ENCODE measurements around the gene RCOR1. TPM values are rescaled to one million over a fixed set of nuclear protein-coding genes. Genes with fewer than 3 reads are reported as not detected.
A peak's percentile ranks its signal among the peaks of the same experiment; 100 is the strongest.
"Not testable (repeated sequence)": the region's sequence is repeated elsewhere in the genome, so short reads cannot be mapped to it uniquely, and the experiment has no call there.

RCOR1 gene
- 10 to 100 TPM; 17.1 to 17.5 TPM for total RNA-seq

DNA sequence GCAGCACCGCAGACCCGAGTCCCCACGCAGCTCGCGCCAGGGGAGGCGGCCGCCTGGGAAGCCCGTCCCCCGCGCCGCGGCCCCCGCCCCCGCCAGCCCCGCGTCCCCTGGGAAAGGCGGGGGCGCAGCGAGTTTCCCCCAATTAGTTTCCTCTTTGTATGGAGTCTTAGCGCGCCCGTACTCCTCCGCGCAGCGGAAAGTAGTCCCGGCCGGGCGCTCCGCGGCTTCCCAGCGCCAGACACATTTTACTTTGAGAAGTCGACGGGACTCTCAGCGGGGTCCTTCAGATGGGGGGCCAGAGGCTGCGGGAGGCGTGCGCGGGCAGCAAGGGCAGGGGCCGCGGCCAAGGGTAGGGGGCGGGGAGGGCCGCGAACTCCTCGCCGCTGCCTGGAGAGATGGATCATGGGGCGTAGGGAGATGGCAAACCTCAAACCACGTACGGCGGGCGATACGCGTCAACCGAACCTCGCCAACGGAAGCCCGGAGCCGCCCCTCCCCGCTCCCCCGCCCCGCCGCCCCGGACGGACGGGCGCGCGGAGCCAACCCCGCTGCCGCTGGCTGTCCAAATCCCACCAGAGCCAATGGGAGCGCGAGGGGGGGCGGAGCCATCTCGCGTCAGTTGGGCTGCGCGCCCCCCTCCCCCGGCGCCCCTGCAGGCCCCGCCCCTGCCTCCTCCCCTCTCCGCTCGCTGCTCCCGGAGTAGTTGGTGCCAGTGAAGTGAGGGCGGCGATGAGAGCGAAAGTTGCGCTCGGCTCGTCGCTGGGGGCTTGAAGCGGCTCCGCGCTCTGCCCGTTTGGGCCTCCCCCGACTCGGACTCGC is at the start of gene RCOR1:
TSS of gene RCOR1 (plus strand) at position 706 of the 819 bp plus-strand sequence. CDS start 238 bp downstream, outside the sequence.
- Mint-ChIP-seq H3K36me3 (no peaks in the 10 kb centered on the region), H3K4me1 (ENCODE audit: low read depth in 2 of 2) (peaks cover 12 to 18% of the 10 kb centered on the region in 2 donors), H3K27me3 (no peaks in the 10 kb centered on the region), H3K27ac (peak within 1 kb of the TSS; percentile 78 to 80), H3K9me3 (no peaks in the 10 kb centered on the region), H3K4me3 (peak within 1 kb of the TSS; percentile 88)
- DNase-seq (ENCODE audit: low spot score) (peak; percentile 99), ATAC-seq (peak; percentile 92 to 95)

DNA sequence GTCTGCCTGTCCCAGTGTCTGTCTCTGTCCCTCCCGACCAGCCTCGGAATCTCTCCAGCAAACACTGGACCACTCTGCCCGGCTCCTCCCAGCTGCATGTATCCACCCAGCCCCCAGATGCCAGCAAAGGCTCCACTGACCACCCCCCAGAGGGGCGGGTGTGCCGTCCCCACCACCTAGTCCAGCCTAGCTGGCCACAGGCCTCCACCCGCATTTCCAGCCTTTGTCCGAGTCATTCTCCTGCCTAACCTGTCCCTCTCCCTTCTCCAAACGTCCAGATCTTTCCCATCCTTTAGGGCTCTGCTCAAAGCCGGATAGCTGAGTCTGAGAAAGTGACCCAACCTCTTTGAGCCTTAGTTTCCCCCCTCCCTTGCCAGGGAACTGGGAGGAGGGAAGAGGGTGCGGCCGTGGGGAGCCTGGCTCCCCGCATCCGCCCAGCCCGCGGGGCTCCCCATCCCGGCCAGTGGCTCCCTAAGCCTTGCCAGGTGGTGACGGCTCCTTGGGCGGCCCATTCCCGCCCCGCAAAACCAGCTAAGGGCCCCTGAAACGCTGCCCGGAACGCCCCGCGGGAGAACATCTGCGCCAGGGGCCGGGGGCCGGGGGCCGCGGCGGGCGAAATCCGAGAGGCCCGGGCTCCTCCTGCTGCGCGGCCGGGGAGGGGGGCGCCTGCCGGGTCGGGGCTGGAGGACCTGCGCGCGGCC is 48.3 kb upstream of the RCOR1 start:
- DNase-seq (ENCODE audit: low spot score) (no peak), ATAC-seq (no peak)
- Mint-ChIP-seq H3K9me3 (no peaks in the 10 kb centered on the region), H3K27ac (no peak overlapping the region), H3K4me3 (peak overlapping the region; percentile 10), H3K36me3 (no peaks in the 10 kb centered on the region), H3K27me3 (peaks cover 22 to 30% of the 10 kb centered on the region in 2 donors), H3K4me1 (ENCODE audit: low read depth in 2 of 2) (peaks cover 0 to 5% of the 10 kb centered on the region in 2 donors)

DNA sequence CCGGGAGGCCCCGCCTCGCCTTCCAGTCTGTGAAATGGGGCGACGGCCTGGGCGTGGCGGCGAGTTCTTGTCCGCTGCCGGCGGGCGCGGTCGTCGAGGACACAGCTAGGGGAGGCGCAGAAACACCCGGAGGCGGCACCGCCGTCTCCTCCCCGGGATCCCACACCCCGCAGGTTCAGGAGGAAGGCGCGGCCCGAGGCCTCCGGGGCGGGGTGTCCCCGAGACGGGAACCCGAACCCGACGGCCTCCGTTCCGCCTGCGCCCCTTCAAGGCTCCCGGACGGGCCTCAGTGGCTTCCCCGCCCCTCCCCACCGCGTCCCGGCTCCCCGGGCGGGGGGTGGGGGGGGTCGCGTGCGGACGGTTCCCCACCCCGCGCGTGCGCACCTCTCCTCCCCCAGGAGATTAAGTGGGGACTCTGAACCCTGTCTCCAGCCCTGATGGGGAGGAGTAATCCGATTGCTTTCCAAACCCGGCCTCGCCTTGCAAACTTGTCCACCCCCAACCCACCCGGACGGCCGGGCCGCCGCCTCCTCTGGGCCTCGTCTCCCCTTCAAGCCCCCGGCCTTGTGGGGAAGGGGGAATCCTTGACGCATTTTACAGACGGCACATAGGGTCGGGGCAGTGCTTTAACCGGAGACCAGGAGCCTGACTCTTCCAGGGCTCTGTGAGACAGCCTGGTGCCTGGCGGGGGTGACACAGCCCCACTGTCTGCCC is 47.5 kb upstream of the RCOR1 start:
- DNase-seq (ENCODE audit: low spot score), result no peak
- Mint-ChIP-seq H3K4me1 (ENCODE audit: low read depth in 2 of 2) (peaks cover 0 to 5% of the 10 kb centered on the region in 2 donors), H3K36me3 (no peaks in the 10 kb centered on the region), H3K27ac (no peak overlapping the region), H3K4me3 (no peak overlapping the region), H3K9me3 (no peaks in the 10 kb centered on the region), H3K27me3 (peaks cover 22 to 30% of the 10 kb centered on the region in 2 donors)
- peak; percentile 52 to 63 for ATAC-seq

DNA sequence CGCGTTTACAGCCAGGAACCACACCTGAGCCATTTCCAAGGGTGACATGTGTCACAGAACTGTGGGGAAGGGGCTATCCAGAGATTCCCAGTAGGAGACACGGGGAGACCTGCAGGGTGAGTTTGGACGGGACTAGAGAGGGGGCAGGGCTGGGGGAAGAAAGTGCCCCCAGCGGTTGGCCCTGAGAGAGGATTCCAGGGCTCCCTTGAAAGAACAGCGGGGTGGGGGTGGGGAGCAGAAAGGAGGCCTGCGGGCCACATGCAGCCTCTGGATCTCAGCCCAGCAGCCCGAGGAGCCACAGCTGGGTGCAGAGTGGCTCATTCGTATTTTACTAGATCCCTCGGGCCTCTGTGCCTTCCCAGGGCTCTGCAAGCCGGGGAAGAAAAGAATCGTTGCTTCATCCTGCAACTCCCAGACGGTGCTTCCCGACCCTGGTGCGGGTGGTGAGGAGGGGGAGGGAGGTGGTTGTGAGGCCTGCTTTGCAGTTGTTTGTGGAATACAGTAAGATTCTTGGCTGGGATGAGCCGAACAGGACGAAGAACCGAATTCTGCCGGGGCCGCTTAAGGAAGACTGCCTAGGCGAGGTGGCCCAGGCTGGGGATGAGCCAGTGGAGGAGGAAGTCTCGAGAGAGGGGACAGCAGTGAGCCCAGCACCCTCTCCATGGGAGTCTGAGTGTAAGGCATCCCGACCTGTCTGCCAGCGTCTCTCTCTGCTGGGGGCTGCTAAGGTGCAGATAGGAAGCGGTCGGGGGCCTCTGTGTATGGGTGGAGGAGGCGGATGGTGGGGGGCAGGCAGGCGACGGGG is 46.8 kb upstream of the RCOR1 start:
- H3K36me3 Mint-ChIP-seq, result no peaks in the 10 kb centered on the region
- peaks cover 22 to 34% of the 10 kb centered on the region in 2 donors for H3K27me3 Mint-ChIP-seq
- H3K4me3 Mint-ChIP-seq, result no peak overlapping the region
- no peaks in the 10 kb centered on the region for H3K9me3 Mint-ChIP-seq
- ATAC-seq (no peak), DNase-seq (ENCODE audit: low spot score) (no peak)
- H3K4me1 Mint-ChIP-seq (ENCODE audit: low read depth in 2 of 2), result peaks cover 0 to 5% of the 10 kb centered on the region in 2 donors
- H3K27ac Mint-ChIP-seq, result no peak overlapping the region

DNA sequence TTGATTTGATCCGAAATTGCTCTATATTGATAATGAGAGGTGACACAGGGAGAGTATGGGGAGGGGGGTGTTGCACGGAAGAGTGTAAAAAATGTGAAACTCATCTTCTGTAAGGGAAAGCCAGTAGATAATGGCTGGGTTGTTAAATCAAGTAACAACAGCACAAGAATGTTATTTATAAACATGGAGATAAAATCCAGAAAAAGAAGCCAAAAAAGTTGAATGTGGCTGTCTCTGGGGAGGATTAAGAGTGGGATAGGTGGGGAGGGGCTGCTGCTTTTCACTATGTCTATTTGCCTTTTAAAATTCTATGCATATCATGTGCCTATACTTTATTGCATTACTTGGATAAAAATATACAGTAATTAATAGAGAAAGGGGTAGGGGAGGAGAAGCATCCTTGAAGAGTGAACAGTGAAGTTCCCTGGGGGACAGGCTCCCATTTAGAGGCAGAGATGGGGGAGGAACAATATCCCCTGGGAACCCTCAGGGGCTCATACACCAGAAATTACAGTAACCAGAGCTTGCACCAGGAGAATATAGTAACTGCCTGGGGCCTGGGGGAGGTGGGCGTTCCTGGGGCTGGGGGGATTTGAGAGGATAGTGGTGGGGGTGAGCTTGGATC is 43.7 kb upstream of the RCOR1 start:
- ATAC-seq, result no peak
- Mint-ChIP-seq H3K36me3 (no peaks in the 10 kb centered on the region), H3K9me3 (no peaks in the 10 kb centered on the region), H3K27me3 (peaks cover 22 to 29% of the 10 kb centered on the region in 2 donors), H3K4me3 (no peak overlapping the region), H3K4me1 (ENCODE audit: low read depth in 2 of 2) (peaks cover 0 to 5% of the 10 kb centered on the region in 2 donors), H3K27ac (no peak overlapping the region)
- DNase-seq (ENCODE audit: low spot score), result no peak

DNA sequence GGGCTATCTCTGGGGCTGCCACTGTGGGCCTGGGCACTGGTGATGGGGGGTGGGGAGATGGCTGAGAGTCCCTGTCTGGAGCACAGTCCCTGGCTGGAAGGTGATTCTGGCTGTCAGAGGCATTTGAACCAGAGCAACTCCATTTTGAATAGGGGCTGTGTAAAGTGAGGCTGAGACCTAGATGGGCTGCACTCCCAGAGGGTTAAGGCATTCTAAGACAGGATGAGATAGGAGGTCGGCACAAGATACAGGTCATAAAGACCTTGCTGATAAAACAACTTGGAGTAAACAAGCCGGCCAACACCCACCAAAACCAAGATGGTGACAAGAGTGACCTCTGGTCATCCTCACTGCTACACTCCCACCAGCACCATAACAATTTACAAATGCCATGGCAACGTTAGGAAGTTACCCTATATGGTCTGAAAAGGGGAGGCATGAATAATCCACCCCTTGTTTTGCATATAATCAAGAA is 41.5 kb upstream of the RCOR1 start:
- not testable (repeated sequence) for H3K4me3 Mint-ChIP-seq; ATAC-seq; H3K4me1 Mint-ChIP-seq (ENCODE audit: low read depth in 2 of 2); DNase-seq (ENCODE audit: low spot score); H3K27ac Mint-ChIP-seq; H3K36me3 Mint-ChIP-seq; H3K9me3 Mint-ChIP-seq
- peaks cover 7 to 17% of the 10 kb centered on the region in 2 donors for H3K27me3 Mint-ChIP-seq

DNA sequence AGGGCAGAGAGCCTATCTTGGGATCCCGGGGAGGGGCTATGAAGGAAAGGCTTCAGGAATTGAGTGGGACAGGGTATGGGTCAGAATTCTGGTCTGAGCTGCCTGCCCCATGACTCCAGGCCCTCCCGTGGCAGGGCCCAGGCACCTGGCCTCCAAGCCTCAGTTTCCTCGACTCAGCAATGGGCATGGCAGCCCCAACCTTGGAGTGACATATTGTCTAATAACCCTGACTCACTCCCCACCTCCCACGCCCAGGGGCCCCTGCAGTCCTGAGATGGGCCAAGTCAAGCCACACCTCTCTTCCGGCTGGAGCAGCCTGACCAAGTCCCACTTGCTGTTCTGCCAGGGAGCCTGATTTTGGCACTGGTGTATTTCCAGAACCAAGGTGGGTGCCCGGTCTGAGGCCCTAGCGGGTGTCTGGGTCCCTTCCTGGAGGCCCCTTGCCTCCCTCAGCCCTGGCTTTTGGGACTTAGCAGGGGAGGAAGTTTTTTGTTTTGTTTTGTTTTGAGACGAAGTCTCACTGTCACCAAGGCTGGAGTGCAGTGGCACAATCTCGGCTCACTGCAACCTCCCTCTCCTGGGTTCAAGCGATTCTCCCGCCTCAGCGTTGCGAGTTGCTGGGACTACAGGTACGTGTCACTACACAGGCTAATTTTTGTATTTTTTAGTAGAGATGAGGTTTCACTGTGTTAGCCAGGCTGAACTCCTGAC is 40.3 kb upstream of the RCOR1 start:
- H3K4me3 Mint-ChIP-seq, result no peak overlapping the region
- no peaks in the 10 kb centered on the region for H3K9me3 Mint-ChIP-seq
- H3K36me3 Mint-ChIP-seq, result no peaks in the 10 kb centered on the region
- H3K27ac Mint-ChIP-seq, result no peak overlapping the region
- no peak for ATAC-seq
- no peaks in the 10 kb centered on the region for H3K4me1 Mint-ChIP-seq (ENCODE audit: low read depth in 2 of 2)
- peaks cover 6 to 13% of the 10 kb centered on the region in 2 donors for H3K27me3 Mint-ChIP-seq
- DNase-seq (ENCODE audit: low spot score), result no peak

DNA sequence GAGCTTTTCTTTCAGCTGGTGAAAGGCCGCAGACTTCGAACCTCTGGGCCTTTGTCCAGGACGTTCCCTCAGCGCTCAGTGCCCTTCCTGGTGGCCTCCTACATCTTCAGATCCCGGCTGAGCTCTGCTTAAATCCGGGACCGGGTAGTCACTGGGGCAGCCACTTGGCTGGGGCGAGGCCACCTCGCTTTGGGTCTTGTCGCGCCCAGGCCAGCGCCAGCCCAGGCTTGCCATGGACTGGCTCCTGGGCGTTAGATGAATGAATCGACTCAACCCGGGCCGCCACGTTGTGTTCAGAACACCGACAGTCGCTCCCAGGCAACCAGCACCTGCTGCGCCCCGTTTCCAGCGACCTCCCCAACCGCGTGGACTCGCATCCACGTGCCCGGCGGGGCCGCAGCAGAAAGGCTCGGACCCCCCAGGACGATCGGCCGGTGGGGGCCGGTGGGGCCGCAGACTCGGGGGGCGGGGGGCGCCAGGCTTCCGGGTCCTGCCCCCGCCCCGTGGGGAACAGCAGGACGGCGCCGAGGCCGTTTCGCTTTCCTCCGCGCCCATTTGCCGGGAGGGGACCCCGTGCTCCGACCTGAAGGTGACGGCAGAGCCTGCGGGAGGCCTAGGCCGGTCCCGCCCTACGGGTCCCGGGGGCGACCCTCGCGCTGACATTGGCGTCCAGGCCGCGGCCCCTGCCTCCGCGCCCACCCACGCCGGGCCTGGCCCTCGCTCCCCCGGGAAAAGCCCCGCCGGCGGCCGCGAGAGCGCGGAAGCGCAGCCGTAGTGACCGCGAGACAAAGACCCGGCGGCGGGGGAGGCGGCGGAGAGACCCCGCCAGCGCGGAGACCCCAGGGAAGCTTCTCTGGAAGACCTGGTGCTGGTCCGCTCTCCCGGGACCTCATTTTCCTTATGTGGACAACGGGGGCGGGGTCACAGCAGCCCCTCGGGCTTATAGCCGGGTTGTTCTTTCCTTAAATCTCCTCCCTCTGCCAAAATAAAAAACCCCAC is 37.3 kb upstream of the RCOR1 start:
- Mint-ChIP-seq H3K27ac (no peak overlapping the region), H3K27me3 (peaks cover 0 to 4% of the 10 kb centered on the region in 2 donors), H3K4me1 (ENCODE audit: low read depth in 2 of 2) (no peaks in the 10 kb centered on the region), H3K9me3 (no peaks in the 10 kb centered on the region), H3K4me3 (peak overlapping the region; percentile 55), H3K36me3 (no peaks in the 10 kb centered on the region)
- DNase-seq (ENCODE audit: low spot score), result peak; percentile 79
- ATAC-seq, result peak; percentile 83 to 88

DNA sequence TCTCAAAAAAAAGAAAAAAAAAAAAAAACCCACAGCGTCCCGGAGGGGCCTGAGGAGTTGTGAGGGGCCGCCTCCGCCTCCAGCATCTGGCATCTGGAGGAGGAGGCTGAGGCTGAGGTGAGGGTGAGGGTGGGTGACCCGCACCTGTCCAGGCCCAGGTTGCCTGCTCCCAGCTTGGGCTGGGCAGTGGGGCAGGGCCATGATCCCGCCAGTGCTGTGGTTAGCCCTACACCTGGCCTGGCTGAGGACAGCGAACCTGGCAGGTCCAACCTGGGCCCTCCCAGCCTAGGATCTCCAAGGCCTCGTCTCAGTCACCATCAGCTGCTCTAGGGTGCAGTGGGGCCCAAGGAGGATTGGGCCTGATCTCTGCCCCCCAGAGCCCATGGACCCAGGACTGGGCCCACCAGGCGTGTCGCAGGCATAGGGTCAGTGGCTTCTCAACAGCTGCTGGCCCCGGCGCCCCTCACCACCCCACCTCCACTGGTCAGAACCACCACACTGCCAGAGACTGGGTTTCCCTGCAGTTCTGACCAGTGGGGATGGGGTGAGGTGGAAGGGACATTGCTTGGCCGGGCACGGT is 36.3 kb upstream of the RCOR1 start:
- H3K9me3 Mint-ChIP-seq, result no peaks in the 10 kb centered on the region
- H3K4me1 Mint-ChIP-seq (ENCODE audit: low read depth in 2 of 2), result no peaks in the 10 kb centered on the region
- H3K4me3 Mint-ChIP-seq, result no peak overlapping the region
- H3K27ac Mint-ChIP-seq, result no peak overlapping the region
- no peaks in the 10 kb centered on the region for H3K27me3 Mint-ChIP-seq
- ATAC-seq (no peak), DNase-seq (ENCODE audit: low spot score) (no peak)
- no peaks in the 10 kb centered on the region for H3K36me3 Mint-ChIP-seq

DNA sequence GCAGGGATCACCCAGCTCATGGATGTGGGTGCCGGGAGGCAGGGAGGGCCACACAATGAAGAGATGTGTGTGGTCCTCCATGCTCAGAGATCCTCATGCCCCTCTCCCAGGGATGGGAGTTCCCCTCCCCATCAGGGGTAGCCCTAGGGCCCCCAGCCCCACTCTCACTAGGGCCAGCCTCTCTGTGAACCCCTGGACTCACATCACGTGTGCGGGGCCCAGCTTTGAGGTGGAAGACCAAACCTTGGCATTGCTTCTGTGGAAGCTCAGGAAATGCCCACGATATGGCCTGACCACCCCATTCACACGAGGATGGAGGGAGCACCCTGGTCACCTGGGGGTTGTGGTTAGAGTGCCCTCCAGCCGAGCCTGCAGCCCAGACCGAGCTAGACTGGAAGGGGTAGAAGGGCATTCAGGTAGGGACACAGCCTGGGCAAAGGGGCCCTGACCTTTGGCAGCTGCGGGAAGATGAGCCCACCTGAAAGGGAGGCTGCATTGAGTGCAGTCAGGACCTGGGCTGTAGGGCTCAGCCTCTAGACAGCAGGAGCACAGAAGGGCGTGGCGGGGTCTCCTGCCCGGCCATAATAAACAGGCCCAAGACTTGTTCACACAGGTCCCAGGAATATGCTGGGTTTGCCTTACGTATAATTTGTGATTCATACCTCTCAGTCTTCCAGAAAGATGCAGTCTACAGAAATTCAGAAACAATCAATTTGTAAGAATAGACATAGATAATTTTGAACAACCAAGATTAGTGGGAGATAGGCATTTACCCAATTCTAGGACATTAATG is 34.8 kb upstream of the RCOR1 start:
- Mint-ChIP-seq H3K4me3 (no peak overlapping the region), H3K9me3 (no peaks in the 10 kb centered on the region), H3K27me3 (no peaks in the 10 kb centered on the region), H3K36me3 (no peaks in the 10 kb centered on the region), H3K4me1 (ENCODE audit: low read depth in 2 of 2) (no peaks in the 10 kb centered on the region), H3K27ac (no peak overlapping the region)
- no peak for ATAC-seq
- no peak for DNase-seq (ENCODE audit: low spot score)

DNA sequence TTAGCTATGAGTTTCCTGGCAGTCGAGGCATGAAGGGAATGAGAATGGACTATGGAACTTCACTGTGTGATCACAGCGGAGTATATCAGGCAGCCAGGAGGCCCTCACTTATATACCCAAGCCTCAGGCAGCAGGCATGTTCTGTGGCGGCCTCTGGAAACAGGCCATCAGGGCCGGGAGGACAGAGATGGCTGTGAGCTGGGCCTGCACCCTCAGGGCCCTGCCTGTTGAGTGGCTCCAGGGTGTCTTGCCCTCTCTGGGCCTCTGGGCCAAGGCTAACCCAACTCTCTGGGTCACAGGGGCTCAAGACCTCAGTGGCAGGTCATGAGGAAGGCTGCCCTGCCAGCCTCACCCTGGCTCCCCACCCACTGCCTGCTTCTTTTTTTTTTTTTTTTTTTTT is 33.9 kb upstream of the RCOR1 start:
- H3K4me3 Mint-ChIP-seq, result no peak overlapping the region

More for the DNA sequence above, 33.9 kb upstream of the RCOR1 start:
- ATAC-seq (no peak), DNase-seq (ENCODE audit: low spot score) (no peak)
- Mint-ChIP-seq H3K27me3 (no peaks in the 10 kb centered on the region), H3K9me3 (no peaks in the 10 kb centered on the region), H3K4me1 (ENCODE audit: low read depth in 2 of 2) (no peaks in the 10 kb centered on the region), H3K36me3 (no peaks in the 10 kb centered on the region), H3K27ac (no peak overlapping the region)
